Omental fat pad (tissue), 4 donors: Measurements from ENCODE around the gene MARCHF11. TPM values are rescaled to one million over a fixed set of nuclear protein-coding genes. Genes with fewer than 3 reads are reported as not detected.

Experiments
- ATAC-seq: fragments of 150-250 bp; one replicate; pipeline ENCODE4 v1.9.1; 2016; ENCODE audit warnings: mild to moderate bottlenecking, moderate library complexity; ENCODE audit not compliant: low FRiP score
- DNase-seq: peaks from one replicate; pipeline ENCODE4 v3.0.0-alpha.2; 2019; ENCODE audit warnings: low spot score
- CTCF ChIP-seq, 3 donors: fragments of 450-650 bp; IDR thresholded peaks; one replicate each; pipeline ENCODE4 v1.5.1; 2016 to 2017; ENCODE audit warnings: antibody characterized with exemption in 3 of 3, mild to moderate bottlenecking in 3 of 3, moderate library complexity in 2 of 3
- total RNA-seq, 4 donors: library from RNA; depleted of rRNA; stranded (reverse); fragments of >200 nt; gene quantifications; one replicate each; pipeline ENCODE4 v1.1.0, GENCODE V29; 2016

The MARCHF11 gene
- total RNA-seq, 4 donors from 2014 or later = not detected

GRCh38 chr5:16119790-16120189, 59.8 kb downstream of the MARCHF11 start:
- TF ChIP-seq CTCF (IDR thresholded peaks at IDR 0.05) = no peak
- ATAC-seq (no peak), DNase-seq (no peak)

- ATAC-seq (no peak), DNase-seq (no peak)
- TF ChIP-seq CTCF (IDR thresholded peaks at IDR 0.05) = no peak
Measured at GRCh38 chr5:16115140-16115539, 64.5 kb downstream of the MARCHF11 start.

- ATAC-seq (no peak), DNase-seq (no peak)
- TF ChIP-seq CTCF (IDR thresholded peaks at IDR 0.05) = no peak
Measured at GRCh38 chr5:16108418-16108817, 71.2 kb downstream of the MARCHF11 start.

GRCh38 chr5:16104961-16105360, 74.6 kb downstream of the MARCHF11 start:
- DNase-seq (no peak), ATAC-seq (no peak)
- TF ChIP-seq CTCF (IDR thresholded peaks at IDR 0.05) = no peak

- ATAC-seq (no peak), DNase-seq (no peak)
- TF ChIP-seq CTCF (IDR thresholded peaks at IDR 0.05) = no peak
Measured at GRCh38 chr5:16095612-16096011, 84.0 kb downstream of the MARCHF11 start.

- ATAC-seq (no peak), DNase-seq (no peak)
- TF ChIP-seq CTCF (IDR thresholded peaks at IDR 0.05) = no peak
Measured at GRCh38 chr5:16090270-16090669, 89.3 kb downstream of the MARCHF11 start.

GRCh38 chr5:16082982-16083381, 96.6 kb downstream of the MARCHF11 start:
- no peak for DNase-seq
- no peak for TF ChIP-seq CTCF (IDR thresholded peaks at IDR 0.05)
- no peak for ATAC-seq
